ENCODE results near the gene FXR2. TPM values are rescaled to one million over a fixed set of nuclear protein-coding genes. Genes with fewer than 3 reads are reported as not detected.

Gene FXR2
- total RNA-seq, 2 donors from 2014 or later, result 70.3 to 83.6 TPM

DNA sequence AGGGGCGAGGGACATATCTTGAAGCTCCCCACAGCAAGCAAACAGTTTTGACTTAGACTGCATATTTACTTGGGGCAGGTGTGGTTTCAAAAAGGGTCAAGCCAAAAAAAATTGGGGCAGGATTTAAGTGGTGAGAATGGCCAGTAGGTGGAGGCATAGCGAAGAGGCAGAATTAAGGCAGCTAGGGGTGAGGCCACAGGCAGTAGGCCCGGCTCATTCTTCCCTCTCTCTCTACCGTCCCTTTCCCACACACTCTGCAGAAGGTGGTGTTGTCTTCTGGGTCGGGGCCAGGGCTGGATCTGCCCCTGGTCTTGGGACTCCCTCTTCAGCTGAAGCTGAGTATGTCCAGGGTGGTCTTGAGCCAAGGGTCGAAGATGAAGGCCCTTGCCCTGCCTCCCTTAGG lies 17.8 kb upstream of the FXR2 start:
- Histone ChIP-seq H3K4me1 (peaks cover 0 to 13% of the 10 kb centered on the region in 2 donors), H3K36me3 (no peaks in the 10 kb centered on the region), H3K4me3 (no peak overlapping the region), H3K27me3 (no peaks in the 10 kb centered on the region), H3K27ac (no peak overlapping the region), H3K9me3 (no peaks in the 10 kb centered on the region)
- TF ChIP-seq, protein P1, sequence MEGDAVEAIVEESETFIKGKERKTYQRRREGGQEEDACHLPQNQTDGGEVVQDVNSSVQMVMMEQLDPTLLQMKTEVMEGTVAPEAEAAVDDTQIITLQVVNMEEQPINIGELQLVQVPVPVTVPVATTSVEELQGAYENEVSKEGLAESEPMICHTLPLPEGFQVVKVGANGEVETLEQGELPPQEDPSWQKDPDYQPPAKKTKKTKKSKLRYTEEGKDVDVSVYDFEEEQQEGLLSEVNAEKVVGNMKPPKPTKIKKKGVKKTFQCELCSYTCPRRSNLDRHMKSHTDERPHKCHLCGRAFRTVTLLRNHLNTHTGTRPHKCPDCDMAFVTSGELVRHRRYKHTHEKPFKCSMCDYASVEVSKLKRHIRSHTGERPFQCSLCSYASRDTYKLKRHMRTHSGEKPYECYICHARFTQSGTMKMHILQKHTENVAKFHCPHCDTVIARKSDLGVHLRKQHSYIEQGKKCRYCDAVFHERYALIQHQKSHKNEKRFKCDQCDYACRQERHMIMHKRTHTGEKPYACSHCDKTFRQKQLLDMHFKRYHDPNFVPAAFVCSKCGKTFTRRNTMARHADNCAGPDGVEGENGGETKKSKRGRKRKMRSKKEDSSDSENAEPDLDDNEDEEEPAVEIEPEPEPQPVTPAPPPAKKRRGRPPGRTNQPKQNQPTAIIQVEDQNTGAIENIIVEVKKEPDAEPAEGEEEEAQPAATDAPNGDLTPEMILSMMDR (IDR thresholded peaks at IDR 0.05), result peak; percentile 36 to 66
- no peak for DNase-seq (ENCODE audit: low spot score)

DNA sequence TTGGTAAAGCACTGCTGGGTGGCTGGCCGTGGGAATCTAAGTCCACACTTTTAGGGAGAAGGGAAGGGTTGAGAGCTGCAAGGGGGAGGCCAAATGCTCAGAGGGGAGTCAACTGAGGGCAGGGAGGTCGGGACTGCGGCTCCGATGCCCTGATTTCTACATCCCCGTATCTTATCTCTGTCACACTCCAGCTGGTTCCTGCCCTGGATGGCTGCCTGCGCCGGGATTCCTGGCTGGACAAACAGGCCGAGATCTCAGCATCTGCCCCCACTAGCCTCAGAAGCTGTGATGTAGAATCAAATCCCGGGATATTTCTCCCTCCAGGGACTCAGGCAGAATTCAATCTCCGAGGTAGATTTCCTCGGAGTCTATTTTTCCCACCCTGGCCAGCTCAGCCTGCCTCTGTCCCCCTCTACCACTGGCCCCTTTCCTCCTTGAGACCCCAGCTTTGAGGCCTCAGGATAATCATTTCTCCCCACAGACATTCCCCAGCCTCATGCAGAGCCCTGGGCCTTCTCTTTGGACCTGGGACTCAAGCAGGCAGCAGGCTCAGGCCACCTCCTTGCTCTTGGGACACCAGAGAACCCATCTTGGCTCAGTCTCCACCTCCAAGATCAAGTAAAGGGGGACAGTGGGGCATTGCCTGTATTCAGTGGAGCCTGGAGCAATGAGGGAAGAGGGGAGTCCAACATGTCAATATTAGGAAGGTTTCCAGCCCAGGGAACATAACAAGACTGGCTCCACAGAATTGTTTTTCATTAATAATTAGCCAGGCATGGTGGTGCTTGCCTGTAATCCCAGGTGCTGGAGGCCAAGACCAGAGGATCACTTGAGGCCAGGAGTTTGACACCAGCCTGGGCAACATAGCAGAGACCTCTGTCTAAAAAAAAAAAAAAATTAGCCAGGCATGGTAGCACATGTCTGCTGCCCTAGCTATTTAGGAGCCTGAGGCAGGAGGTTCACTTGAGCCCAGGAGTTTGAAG lies 17.0 kb upstream of the FXR2 start:
- Histone ChIP-seq H3K4me1 (peaks cover 0 to 19% of the 10 kb centered on the region in 2 donors), H3K27me3 (no peaks in the 10 kb centered on the region), H3K27ac (peak overlapping the region in 1 of 2 donors; percentile 6), H3K4me3 (no peak overlapping the region), H3K36me3 (no peaks in the 10 kb centered on the region), H3K9me3 (no peaks in the 10 kb centered on the region)
- TF ChIP-seq, protein P1 (IDR thresholded peaks at IDR 0.05), result no peak
- no peak for DNase-seq (ENCODE audit: low spot score)

DNA sequence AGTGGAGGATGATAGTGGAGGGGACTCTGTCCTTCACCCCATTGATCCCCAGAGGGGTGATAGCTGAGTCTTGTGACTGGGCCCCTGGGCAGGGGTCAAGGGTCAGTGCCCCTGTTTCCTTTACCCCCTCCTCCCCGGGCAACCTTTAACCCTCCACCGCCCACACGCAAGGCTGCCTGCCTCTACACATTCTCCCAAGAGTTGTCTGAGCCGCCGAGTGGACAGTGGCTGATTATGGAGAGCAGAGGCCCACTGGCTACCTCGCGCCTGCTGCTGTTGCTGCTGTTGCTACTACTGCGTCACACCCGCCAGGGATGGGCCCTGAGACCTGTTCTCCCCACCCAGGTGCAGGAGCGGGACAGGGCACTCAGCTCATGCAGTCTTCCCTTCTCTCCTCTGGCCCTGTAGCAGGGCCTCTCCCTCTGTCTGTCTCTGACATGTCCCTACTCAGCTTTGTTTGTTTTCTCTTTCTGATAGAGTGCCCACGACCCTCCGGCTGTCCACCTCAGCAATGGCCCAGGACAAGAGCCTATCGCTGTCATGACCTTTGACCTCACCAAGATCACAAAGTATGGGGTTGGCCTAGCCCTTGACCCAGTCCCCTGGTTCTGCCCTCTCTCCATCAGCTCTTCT lies 15.4 kb upstream of the FXR2 start, which contains the start of gene SHBG:
Gene SHBG, plus strand, starts transcription at position 197 of the 633 bp plus-strand sequence. Its CDS starts 38 bp downstream, at position 235.
- Histone ChIP-seq H3K27me3 (no peaks in the 10 kb centered on the region), H3K27ac (no peak within 1 kb of the TSS), H3K4me3 (no peak within 1 kb of the TSS), H3K4me1 (peaks cover 0 to 24% of the 10 kb centered on the region in 2 donors), H3K9me3 (no peaks in the 10 kb centered on the region), H3K36me3 (no peaks in the 10 kb centered on the region)
- DNase-seq (ENCODE audit: low spot score), result no peak
- TF ChIP-seq, protein P1 (IDR thresholded peaks at IDR 0.05), result no peak

DNA sequence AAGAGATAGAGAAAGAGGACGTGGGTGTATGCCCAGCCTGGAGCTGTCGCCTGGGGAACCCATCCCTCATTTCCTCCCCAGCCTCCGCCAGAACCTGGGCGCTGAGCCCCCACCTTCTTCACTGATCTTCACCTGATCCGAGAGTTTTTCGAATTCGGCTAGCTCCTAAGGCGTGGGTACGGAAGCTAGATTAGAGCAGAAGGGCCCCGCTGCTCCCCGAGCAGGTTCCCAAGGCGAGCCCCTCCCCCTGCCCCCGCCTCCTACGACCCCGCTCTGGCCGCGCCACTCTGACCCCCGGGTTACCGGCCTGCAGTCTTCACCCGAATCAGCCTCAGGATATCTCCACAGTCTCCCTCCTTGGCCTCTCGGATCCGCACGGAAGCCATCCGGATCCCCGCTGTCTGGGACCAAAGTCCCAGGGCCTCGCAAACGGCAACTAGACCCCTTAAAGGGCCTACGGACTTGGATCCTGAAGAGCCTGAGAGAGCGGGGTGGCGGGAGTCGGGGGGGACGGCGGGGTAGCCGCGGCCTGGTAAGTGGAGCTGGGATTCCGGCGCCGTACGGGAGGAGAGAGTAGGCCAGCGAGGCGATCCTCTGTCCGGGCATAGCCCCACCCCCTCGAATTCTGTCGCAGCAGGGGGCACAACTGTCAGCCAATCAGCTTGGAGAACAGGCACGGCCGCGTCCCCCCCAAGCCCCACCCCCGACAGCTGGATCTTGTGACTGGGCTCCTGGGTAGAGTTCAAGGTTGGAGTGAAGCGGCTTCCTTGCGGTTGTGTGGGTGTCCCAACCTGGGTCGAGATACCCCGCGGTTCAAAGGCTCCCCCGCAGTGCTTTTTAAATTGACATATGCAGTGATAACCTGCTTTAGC lies 12.8 kb upstream of the FXR2 start, which contains the start of gene SAT2:
Gene SAT2, minus strand, starts transcription at position 572 of the 872 bp plus-strand sequence. Its CDS starts 186 bp downstream, at position 386.
- DNase-seq (ENCODE audit: low spot score), result peak; percentile 97
- Histone ChIP-seq H3K27me3 (no peaks in the 10 kb centered on the region), H3K4me1 (peaks cover 0 to 24% of the 10 kb centered on the region in 2 donors), H3K4me3 (peak within 1 kb of the TSS; percentile 78 to 81), H3K36me3 (no peaks in the 10 kb centered on the region), H3K9me3 (no peaks in the 10 kb centered on the region), H3K27ac (peak within 1 kb of the TSS; percentile 97 to 98)
- TF ChIP-seq, protein P1 (IDR thresholded peaks at IDR 0.05), result no peak

DNA sequence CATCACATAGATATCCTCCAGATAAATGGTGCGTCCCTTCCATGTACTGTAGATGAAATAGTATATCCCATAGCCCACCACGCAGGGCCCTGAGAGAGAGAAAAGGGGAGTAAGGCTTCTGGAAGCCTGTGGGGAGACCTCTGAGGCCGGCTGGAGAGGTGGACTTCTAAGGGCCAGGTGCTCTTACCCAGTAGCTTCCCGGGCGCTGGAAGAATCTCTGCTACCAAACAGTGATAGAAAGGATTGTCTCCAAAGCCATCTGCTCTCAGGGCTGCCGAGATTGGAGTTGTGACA lies 12.2 kb upstream of the FXR2 start:
- Histone ChIP-seq H3K27me3 (no peaks in the 10 kb centered on the region), H3K4me3 (peak overlapping the region; percentile 78 to 81), H3K9me3 (no peaks in the 10 kb centered on the region), H3K36me3 (no peaks in the 10 kb centered on the region), H3K27ac (peak overlapping the region; percentile 97 to 98), H3K4me1 (peaks cover 0 to 23% of the 10 kb centered on the region in 2 donors)
- TF ChIP-seq, protein P1 (IDR thresholded peaks at IDR 0.05), result no peak
- DNase-seq (ENCODE audit: low spot score), result no peak

Data from right atrium auricular region (tissue), 2 donors.